Measurements from ENCODE around the gene KATNIP. TPM values are rescaled to one million over a fixed set of nuclear protein-coding genes. Genes with fewer than 3 reads are reported as not detected.
A peak's percentile ranks its signal among the peaks of the same experiment; 100 is the strongest.

KATNIP gene
- polyA plus RNA-seq, 4 donors = 1.9 to 17.5 (median 10.5) TPM

DNA sequence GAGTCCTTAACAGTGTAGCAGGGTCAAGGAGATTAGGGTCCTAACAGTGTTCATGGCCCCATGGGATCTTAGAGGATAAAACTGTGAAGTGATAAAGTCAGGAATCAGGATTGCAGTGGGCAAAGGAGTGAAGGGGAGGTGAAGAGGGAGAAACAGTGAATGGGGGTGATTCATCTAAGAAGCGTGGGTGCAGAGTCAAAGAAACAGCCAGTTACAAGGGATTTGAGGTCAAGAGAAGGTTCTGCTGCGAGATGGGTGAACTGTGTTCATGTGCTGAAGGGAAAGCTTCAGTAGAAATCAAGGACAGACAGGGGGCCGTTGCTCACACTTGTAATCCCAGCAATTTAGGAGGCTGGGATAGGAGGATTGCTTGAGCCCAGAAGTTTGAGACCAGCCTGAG, 6.1 kb upstream of the KATNIP start:
- WGBS, 3 donors = 93 to 97% (median 94%) methylated on average over 3 of the region's 3 CpGs
- Histone ChIP-seq H3K9me3 (ENCODE audit: control insufficient read depth in 2 of 2, insufficient read depth in 1 of 2, low read depth in 1 of 2, low read length in 1 of 2) (peaks cover 0 to 4% of the 10 kb centered on the region in 2 donors), H3K36me3 (ENCODE audit: control insufficient read depth in 3 of 3, insufficient read depth in 2 of 3, low read depth in 1 of 3, low read length in 3 of 3) (peaks cover 22 to 47% (median 25%) of the 10 kb centered on the region in 3 donors), H3K4me1 (ENCODE audit: control insufficient read depth in 3 of 3, insufficient read depth in 2 of 3, low read depth in 1 of 3, low read length in 2 of 3) (peaks cover 0 to 4% (median 2%) of the 10 kb centered on the region in 3 donors), H3K27me3 (ENCODE audit: control insufficient read depth in 3 of 3, insufficient read depth in 3 of 3, low read length in 3 of 3) (no peaks in the 10 kb centered on the region), H3K4me3 (ENCODE audit: low read depth in 1 of 3, low read length in 3 of 3) (no peak overlapping the region), H3K27ac (ENCODE audit: low read depth in 1 of 3, low read length in 2 of 3) (no peak overlapping the region)
- DNase-seq = no peak
- no peak for FAIRE-seq

GRCh38 chr16:27544671-27545070, 5.3 kb upstream of the KATNIP start:
- 93 to 94% (median 93%) methylated on average over 4 of the region's 4 CpGs for WGBS, 3 donors
- Histone ChIP-seq H3K4me3 (ENCODE audit: low read depth in 1 of 3, low read length in 3 of 3) (no peak overlapping the region), H3K36me3 (ENCODE audit: control insufficient read depth in 3 of 3, insufficient read depth in 2 of 3, low read depth in 1 of 3, low read length in 3 of 3) (peaks cover 22 to 42% (median 23%) of the 10 kb centered on the region in 3 donors), H3K4me1 (ENCODE audit: control insufficient read depth in 3 of 3, insufficient read depth in 2 of 3, low read depth in 1 of 3, low read length in 2 of 3) (peaks cover 0 to 4% (median 2%) of the 10 kb centered on the region in 3 donors), H3K9me3 (ENCODE audit: control insufficient read depth in 2 of 2, insufficient read depth in 1 of 2, low read depth in 1 of 2, low read length in 1 of 2) (peaks cover 0 to 3% of the 10 kb centered on the region in 2 donors), H3K27me3 (ENCODE audit: control insufficient read depth in 3 of 3, insufficient read depth in 3 of 3, low read length in 3 of 3) (no peaks in the 10 kb centered on the region), H3K27ac (ENCODE audit: low read depth in 1 of 3, low read length in 2 of 3) (no peak overlapping the region)
- DNase-seq (no peak), FAIRE-seq (no peak)

- Histone ChIP-seq H3K9me3 (ENCODE audit: control insufficient read depth in 2 of 2, insufficient read depth in 1 of 2, low read depth in 1 of 2, low read length in 1 of 2) (no peaks in the 10 kb centered on the region), H3K4me3 (ENCODE audit: low read depth in 1 of 3, low read length in 3 of 3) (no peak overlapping the region), H3K27ac (ENCODE audit: low read depth in 1 of 3, low read length in 2 of 3) (no peak overlapping the region), H3K27me3 (ENCODE audit: control insufficient read depth in 3 of 3, insufficient read depth in 3 of 3, low read length in 3 of 3) (no peaks in the 10 kb centered on the region), H3K36me3 (ENCODE audit: control insufficient read depth in 3 of 3, insufficient read depth in 2 of 3, low read depth in 1 of 3, low read length in 3 of 3) (peaks cover 12 to 24% (median 17%) of the 10 kb centered on the region in 3 donors), H3K4me1 (ENCODE audit: control insufficient read depth in 3 of 3, insufficient read depth in 2 of 3, low read depth in 1 of 3, low read length in 2 of 3) (peaks cover 0 to 9% (median 6%) of the 10 kb centered on the region in 3 donors)
- peak; percentile 7 to 12 for DNase-seq
- 58 to 65% (median 59%) methylated on average over 4 of the region's 4 CpGs for WGBS, 3 donors
- FAIRE-seq = no peak
Observed at GRCh38 chr16:27547134-27547533, 2.8 kb upstream of the KATNIP start.

- Histone ChIP-seq H3K27ac (ENCODE audit: low read depth in 1 of 3, low read length in 2 of 3) (no peak overlapping the region), H3K4me1 (ENCODE audit: control insufficient read depth in 3 of 3, insufficient read depth in 2 of 3, low read depth in 1 of 3, low read length in 2 of 3) (peaks cover 0 to 9% (median 6%) of the 10 kb centered on the region in 3 donors), H3K4me3 (ENCODE audit: low read depth in 1 of 3, low read length in 3 of 3) (no peak overlapping the region), H3K36me3 (ENCODE audit: control insufficient read depth in 3 of 3, insufficient read depth in 2 of 3, low read depth in 1 of 3, low read length in 3 of 3) (peaks cover 7 to 19% (median 15%) of the 10 kb centered on the region in 3 donors), H3K9me3 (ENCODE audit: control insufficient read depth in 2 of 2, insufficient read depth in 1 of 2, low read depth in 1 of 2, low read length in 1 of 2) (no peaks in the 10 kb centered on the region), H3K27me3 (ENCODE audit: control insufficient read depth in 3 of 3, insufficient read depth in 3 of 3, low read length in 3 of 3) (no peaks in the 10 kb centered on the region)
- no peak for FAIRE-seq
- 82 to 91% (median 85%) methylated on average over 2 of the region's 2 CpGs for WGBS, 3 donors
- DNase-seq = no peak
Observed at GRCh38 chr16:27547851-27548250, 2.1 kb upstream of the KATNIP start.

GRCh38 chr16:27549464-27549745, 539 bp upstream of the KATNIP start:
- H3K27ac ChIP-seq (ENCODE audit: low read depth in 1 of 3, low read length in 2 of 3) = peak overlapping the region in 2 of 3 donors; percentile 58 to 77
- DNase-seq (no peak), FAIRE-seq (no peak)
- H3K27me3 ChIP-seq (ENCODE audit: control insufficient read depth in 3 of 3, insufficient read depth in 3 of 3, low read length in 3 of 3) = no peaks in the 10 kb centered on the region
- peaks cover 2 to 6% (median 3%) of the 10 kb centered on the region in 3 donors for H3K36me3 ChIP-seq (ENCODE audit: control insufficient read depth in 3 of 3, insufficient read depth in 2 of 3, low read depth in 1 of 3, low read length in 3 of 3)
- H3K4me1 ChIP-seq (ENCODE audit: control insufficient read depth in 3 of 3, insufficient read depth in 2 of 3, low read depth in 1 of 3, low read length in 2 of 3) = peaks cover 0 to 9% (median 6%) of the 10 kb centered on the region in 3 donors
- no peaks in the 10 kb centered on the region for H3K9me3 ChIP-seq (ENCODE audit: control insufficient read depth in 2 of 2, insufficient read depth in 1 of 2, low read depth in 1 of 2, low read length in 1 of 2)
- peak overlapping the region; percentile 74 to 99 (median 75) for H3K4me3 ChIP-seq (ENCODE audit: low read depth in 1 of 3, low read length in 3 of 3)
- WGBS, 3 donors = 0 to 1% (median 1%) methylated on average over 21 of the region's 21 CpGs

DNA sequence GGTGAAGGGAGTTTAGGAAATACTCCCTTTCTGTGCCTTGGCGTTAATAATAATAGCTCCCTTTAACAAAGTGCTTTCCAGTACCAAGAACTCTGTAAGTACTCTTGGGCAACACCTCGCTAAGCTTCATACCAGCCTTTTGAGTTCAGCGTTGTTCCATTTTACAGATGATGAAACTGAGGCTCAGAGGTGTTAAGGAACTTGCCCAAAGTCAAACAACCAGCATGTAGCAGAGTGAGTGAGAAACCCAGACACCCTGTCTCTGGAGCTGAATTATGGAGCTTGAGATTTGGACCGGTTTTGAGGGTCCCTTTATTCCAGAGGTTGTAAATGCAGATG, 607 bp downstream of the KATNIP start:
- WGBS, 3 donors = 29 to 39% (median 29%) methylated on average over 4 of the region's 4 CpGs
- H3K27ac ChIP-seq (ENCODE audit: low read depth in 1 of 3, low read length in 2 of 3) = peak overlapping the region in 2 of 3 donors; percentile 78 to 79
- FAIRE-seq = no peak

GRCh38 chr16:27551036-27551435, 1.1 kb downstream of the KATNIP start:
- no peaks in the 10 kb centered on the region for H3K36me3 ChIP-seq (ENCODE audit: control insufficient read depth in 3 of 3, insufficient read depth in 2 of 3, low read depth in 1 of 3, low read length in 3 of 3)
- no peak overlapping the region for H3K27ac ChIP-seq (ENCODE audit: low read depth in 1 of 3, low read length in 2 of 3)
- DNase-seq (no peak), FAIRE-seq (no peak)
- peaks cover 0 to 9% (median 6%) of the 10 kb centered on the region in 3 donors for H3K4me1 ChIP-seq (ENCODE audit: control insufficient read depth in 3 of 3, insufficient read depth in 2 of 3, low read depth in 1 of 3, low read length in 2 of 3)
- WGBS, 3 donors = 5 to 24% (median 19%) methylated on average over 1 of the region's 1 CpG
- no peaks in the 10 kb centered on the region for H3K9me3 ChIP-seq (ENCODE audit: control insufficient read depth in 2 of 2, insufficient read depth in 1 of 2, low read depth in 1 of 2, low read length in 1 of 2)
- no peaks in the 10 kb centered on the region for H3K27me3 ChIP-seq (ENCODE audit: control insufficient read depth in 3 of 3, insufficient read depth in 3 of 3, low read length in 3 of 3)
- peak overlapping the region in 1 of 3 donors; percentile 99 for H3K4me3 ChIP-seq (ENCODE audit: low read depth in 1 of 3, low read length in 3 of 3)

More for the DNA sequence above, 607 bp downstream of the KATNIP start:
- Histone ChIP-seq H3K27me3 (ENCODE audit: control insufficient read depth in 3 of 3, insufficient read depth in 3 of 3, low read length in 3 of 3) (no peaks in the 10 kb centered on the region), H3K4me1 (ENCODE audit: control insufficient read depth in 3 of 3, insufficient read depth in 2 of 3, low read depth in 1 of 3, low read length in 2 of 3) (peaks cover 0 to 9% (median 6%) of the 10 kb centered on the region in 3 donors), H3K9me3 (ENCODE audit: control insufficient read depth in 2 of 2, insufficient read depth in 1 of 2, low read depth in 1 of 2, low read length in 1 of 2) (no peaks in the 10 kb centered on the region), H3K4me3 (ENCODE audit: low read depth in 1 of 3, low read length in 3 of 3) (peak overlapping the region; percentile 73 to 99 (median 81)), H3K36me3 (ENCODE audit: control insufficient read depth in 3 of 3, insufficient read depth in 2 of 3, low read depth in 1 of 3, low read length in 3 of 3) (peaks cover 0 to under 1% (median 0%) of the 10 kb centered on the region in 3 donors)
- DNase-seq = peak in 1 of 2 donors; percentile 1

- H3K4me3 ChIP-seq (ENCODE audit: low read depth in 1 of 3, low read length in 3 of 3) = no peak overlapping the region
- H3K4me1 ChIP-seq (ENCODE audit: control insufficient read depth in 3 of 3, insufficient read depth in 2 of 3, low read depth in 1 of 3, low read length in 2 of 3) = no peaks in the 10 kb centered on the region
- no peaks in the 10 kb centered on the region for H3K9me3 ChIP-seq (ENCODE audit: control insufficient read depth in 2 of 2, insufficient read depth in 1 of 2, low read depth in 1 of 2, low read length in 1 of 2)
- H3K36me3 ChIP-seq (ENCODE audit: control insufficient read depth in 3 of 3, insufficient read depth in 2 of 3, low read depth in 1 of 3, low read length in 3 of 3) = peaks cover 0 to 2% (median 0%) of the 10 kb centered on the region in 3 donors
- WGBS, 3 donors = 77 to 85% (median 85%) methylated on average over 1 of the region's 1 CpG
- no peaks in the 10 kb centered on the region for H3K27me3 ChIP-seq (ENCODE audit: control insufficient read depth in 3 of 3, insufficient read depth in 3 of 3, low read length in 3 of 3)
- no peak for FAIRE-seq
- no peak overlapping the region for H3K27ac ChIP-seq (ENCODE audit: low read depth in 1 of 3, low read length in 2 of 3)
- no peak for DNase-seq
Observed at GRCh38 chr16:27556471-27556870, 6.5 kb downstream of the KATNIP start.

DNA sequence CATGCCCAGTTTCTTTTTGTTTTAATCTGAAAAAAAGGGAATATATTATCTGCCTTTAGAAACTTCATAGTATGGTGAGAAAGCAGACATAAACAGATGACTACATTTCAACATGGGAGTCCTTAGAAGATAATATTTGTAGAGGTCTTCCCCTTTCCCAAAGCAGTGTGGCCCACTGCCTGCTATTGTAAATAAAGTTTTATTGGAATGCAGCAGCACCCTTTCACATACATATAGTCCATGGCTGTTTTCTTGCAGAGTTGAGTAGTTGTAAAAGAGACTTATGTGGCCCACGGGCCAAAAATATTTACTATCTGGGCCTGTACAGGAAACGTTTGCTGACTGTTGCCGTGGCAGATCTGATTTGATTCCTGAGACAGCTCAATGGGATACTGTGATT, 8.5 kb downstream of the KATNIP start:
- DNase-seq = no peak

More for the DNA sequence above, 8.5 kb downstream of the KATNIP start:
- Histone ChIP-seq H3K27me3 (ENCODE audit: control insufficient read depth in 3 of 3, insufficient read depth in 3 of 3, low read length in 3 of 3) (no peaks in the 10 kb centered on the region), H3K4me3 (ENCODE audit: low read depth in 1 of 3, low read length in 3 of 3) (no peak overlapping the region), H3K4me1 (ENCODE audit: control insufficient read depth in 3 of 3, insufficient read depth in 2 of 3, low read depth in 1 of 3, low read length in 2 of 3) (no peaks in the 10 kb centered on the region), H3K9me3 (ENCODE audit: control insufficient read depth in 2 of 2, insufficient read depth in 1 of 2, low read depth in 1 of 2, low read length in 1 of 2) (no peaks in the 10 kb centered on the region), H3K36me3 (ENCODE audit: control insufficient read depth in 3 of 3, insufficient read depth in 2 of 3, low read depth in 1 of 3, low read length in 3 of 3) (peaks cover 0 to 2% (median 0%) of the 10 kb centered on the region in 3 donors), H3K27ac (ENCODE audit: low read depth in 1 of 3, low read length in 2 of 3) (no peak overlapping the region)
- WGBS, 3 donors = 82 to 91% (median 86%) methylated on average over 3 of the region's 3 CpGs
- no peak for FAIRE-seq
